GM12874 (cell line): ENCODE results near the gene CAVIN1.

Experiments used
- TF ChIP-seq, protein P1 (sequence below): IDR thresholded peaks from 2 replicates; pipeline ENCODE4 v1.5.1; 2011; ENCODE audit warnings: low read depth, mild to moderate bottlenecking, control low read depth, low read length, moderate library complexity; ENCODE audit not compliant: insufficient read depth

Gene CAVIN1

DNA sequence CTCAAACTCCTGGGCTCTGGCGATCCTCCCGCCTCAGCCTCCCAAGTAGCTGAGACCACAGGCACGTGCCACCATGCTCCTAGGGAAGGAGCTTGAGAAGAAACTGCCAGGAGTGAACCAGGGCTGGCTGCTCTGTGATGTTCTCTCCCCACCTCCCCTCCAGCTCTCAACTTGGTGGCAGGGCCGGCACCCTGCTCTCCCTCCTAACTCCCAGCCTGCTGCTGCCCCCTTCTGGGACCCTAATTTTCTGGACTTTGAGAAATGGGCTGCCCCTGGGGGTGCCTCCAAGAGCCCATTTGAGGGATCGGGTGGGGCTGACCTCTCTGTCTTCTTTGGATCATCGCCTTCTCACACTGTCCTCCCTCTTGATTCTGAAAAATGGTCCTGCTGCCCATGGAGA lies 19.9 kb downstream of the CAVIN1 start:
- TF ChIP-seq, protein P1, sequence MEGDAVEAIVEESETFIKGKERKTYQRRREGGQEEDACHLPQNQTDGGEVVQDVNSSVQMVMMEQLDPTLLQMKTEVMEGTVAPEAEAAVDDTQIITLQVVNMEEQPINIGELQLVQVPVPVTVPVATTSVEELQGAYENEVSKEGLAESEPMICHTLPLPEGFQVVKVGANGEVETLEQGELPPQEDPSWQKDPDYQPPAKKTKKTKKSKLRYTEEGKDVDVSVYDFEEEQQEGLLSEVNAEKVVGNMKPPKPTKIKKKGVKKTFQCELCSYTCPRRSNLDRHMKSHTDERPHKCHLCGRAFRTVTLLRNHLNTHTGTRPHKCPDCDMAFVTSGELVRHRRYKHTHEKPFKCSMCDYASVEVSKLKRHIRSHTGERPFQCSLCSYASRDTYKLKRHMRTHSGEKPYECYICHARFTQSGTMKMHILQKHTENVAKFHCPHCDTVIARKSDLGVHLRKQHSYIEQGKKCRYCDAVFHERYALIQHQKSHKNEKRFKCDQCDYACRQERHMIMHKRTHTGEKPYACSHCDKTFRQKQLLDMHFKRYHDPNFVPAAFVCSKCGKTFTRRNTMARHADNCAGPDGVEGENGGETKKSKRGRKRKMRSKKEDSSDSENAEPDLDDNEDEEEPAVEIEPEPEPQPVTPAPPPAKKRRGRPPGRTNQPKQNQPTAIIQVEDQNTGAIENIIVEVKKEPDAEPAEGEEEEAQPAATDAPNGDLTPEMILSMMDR = peak; percentile 53

DNA sequence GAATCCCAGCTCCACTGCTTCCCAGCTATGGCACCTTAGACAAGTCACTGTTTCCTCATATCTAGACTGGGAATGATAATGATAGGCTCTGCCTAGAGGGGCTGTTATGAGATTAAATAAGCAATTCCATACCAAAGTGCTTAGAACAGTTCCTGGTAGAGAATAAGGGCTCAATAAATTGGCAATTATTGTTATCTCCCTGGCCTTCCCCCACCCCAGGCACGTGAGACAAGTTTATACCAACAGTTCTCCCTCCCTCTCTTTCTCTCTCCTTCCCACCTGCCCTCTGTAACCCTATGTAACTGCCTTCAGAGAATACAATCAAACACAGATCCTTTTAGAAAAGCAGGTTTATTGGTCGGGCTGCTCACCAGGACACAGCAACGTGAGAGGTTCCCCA lies 20.9 kb downstream of the CAVIN1 start:
- TF ChIP-seq, protein P1 = no peak

DNA sequence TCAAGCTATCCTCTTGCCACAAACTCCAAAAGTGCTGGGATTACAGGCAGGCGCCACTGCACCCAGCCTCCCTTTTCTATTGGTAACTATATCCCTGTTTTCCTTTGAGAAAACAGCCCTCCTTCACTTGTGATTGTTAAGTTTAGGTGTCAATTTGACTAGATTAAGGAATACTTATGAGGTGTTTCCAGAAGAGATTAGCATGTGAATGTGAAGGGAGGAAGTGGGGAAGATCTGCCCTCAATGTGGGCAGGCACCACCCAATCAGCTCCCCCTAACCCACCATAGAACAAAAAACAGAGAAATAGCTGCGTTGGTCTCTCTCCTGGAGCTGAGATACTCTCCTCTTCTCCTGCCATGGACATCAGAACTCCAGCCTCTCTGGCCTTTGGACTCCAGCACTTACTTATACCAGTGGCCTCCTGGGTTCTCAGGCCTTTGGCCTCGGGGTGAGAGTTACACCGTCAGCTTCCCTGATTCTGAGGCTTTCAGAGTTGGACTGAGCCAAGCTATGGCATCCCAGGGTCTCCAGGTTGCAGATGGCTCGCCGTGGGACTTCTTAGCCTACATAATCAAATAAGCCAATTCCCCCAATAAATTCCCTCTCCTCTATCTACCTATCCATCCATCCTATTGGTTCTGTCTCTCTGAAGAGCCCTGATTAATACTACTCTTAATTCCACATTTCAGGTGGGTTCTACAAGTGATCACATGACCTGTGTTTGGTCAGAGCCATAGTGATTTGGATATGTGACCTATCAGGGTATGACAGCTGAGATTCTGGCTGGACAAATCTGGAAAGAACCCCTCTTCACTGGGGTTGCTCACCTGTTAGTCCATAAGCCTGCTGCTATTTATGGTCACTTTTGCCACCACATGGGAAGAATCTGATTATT lies 22.9 kb downstream of the CAVIN1 start:
- TF ChIP-seq, protein P1 = no peak

DNA sequence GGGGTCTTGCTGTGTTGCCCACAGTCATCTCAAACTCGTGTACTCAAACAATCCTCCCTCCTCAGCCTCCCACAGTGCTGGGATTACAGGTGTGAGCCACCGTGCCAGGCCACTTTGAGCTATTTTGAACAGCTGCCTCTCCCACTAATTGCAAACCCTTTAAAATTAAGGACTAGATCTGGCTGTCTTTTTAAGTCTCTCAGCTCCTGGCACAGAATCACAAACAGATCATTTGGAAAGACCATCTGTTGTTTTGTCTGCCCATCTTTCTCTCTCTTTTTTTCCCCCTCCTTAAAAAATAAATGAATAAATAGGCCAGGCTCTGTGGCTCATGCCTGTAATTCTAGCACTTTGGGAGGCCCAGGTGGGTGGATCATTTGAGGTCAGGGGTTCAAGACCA lies 23.9 kb downstream of the CAVIN1 start:
- TF ChIP-seq, protein P1 = no peak

DNA sequence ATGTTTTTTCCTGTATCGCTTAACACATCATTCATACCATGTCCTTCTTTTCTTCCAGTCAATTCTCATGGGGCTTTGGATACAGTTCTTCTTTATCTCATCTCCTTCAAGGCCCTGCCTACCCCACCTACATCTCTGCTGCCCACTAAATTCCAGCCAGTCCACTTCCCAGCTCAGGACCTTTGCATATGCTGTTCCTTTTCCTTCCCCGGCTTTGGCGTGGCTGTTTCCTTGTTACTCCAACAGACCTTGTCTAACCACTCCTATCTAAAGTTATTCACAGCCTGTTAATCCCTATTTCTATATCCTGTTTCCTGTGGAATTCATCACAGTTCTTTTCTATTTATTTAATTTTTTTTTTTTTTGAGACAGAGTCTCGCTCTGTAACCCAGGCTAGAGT lies 28.2 kb downstream of the CAVIN1 start:
- TF ChIP-seq, protein P1 = no peak

DNA sequence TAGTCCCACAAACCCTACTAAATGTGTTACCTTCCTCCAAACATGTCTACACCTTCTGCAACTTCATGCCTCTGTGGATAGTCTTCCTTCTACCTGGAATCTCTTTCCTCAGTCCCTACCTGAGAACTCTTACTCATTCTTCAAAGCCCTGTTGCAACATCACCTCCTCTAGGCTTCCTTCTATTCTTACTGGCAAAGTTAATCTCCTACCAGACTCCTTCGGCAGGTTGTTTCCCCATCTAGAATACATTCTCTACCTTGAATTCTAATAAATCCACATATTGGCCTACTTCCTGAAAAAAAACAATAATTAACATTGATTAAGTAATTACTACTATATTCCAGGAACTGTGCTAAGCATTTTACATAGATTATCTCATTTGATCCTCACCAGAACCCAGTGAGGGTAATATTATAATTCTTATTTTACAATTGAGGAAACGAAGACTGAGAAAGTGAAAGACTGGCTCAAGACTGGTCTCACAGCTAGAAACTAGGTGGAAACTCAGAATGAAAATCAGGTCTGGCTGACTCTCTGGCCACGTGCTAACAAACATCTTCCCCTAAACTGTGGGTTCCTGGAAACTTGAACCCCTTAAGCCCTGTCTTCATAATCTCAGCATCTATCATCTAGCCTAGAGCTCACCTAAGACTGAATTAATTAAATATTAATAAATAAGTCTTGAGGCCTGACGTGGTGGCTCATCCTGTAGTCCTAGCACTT lies 30.2 kb downstream of the CAVIN1 start:
- TF ChIP-seq, protein P1 = no peak

DNA sequence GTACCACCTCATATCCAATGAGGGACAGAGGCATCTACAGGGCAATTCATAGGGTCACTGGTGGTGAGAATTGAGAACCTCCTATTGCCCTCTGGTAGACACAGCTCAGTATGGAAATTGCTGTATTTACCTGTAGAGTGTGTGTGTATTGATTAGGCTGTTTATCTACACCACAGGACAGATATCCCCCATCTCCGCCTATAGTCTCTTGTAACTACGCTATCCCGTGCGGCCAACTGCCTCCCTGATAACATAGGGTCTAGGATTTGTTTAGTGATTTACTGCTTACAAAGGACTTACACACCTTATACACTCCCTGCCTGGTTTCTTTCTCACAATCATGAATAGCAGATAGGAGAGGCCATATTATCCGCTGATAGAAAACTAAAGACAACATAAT lies 33.2 kb downstream of the CAVIN1 start:
- TF ChIP-seq, protein P1 = no peak
